SIG-M5 treated with dmso at 0.1 percent for 504 hours (cell line): Measurements from ENCODE around the gene SPATC1L.
A peak's percentile ranks its signal among the peaks of the same experiment; 100 is the strongest.
"Not testable (repeated sequence)": the region's sequence is repeated elsewhere in the genome, so short reads cannot be mapped to it uniquely, and the experiment has no call there.

Source experiments
- DNase-seq: peaks from one replicate; lab custom pipeline; 2025; ENCODE audit not compliant: unreplicated experiment; lab: John Stamatoyannopoulos, UW

SPATC1L gene

DNA sequence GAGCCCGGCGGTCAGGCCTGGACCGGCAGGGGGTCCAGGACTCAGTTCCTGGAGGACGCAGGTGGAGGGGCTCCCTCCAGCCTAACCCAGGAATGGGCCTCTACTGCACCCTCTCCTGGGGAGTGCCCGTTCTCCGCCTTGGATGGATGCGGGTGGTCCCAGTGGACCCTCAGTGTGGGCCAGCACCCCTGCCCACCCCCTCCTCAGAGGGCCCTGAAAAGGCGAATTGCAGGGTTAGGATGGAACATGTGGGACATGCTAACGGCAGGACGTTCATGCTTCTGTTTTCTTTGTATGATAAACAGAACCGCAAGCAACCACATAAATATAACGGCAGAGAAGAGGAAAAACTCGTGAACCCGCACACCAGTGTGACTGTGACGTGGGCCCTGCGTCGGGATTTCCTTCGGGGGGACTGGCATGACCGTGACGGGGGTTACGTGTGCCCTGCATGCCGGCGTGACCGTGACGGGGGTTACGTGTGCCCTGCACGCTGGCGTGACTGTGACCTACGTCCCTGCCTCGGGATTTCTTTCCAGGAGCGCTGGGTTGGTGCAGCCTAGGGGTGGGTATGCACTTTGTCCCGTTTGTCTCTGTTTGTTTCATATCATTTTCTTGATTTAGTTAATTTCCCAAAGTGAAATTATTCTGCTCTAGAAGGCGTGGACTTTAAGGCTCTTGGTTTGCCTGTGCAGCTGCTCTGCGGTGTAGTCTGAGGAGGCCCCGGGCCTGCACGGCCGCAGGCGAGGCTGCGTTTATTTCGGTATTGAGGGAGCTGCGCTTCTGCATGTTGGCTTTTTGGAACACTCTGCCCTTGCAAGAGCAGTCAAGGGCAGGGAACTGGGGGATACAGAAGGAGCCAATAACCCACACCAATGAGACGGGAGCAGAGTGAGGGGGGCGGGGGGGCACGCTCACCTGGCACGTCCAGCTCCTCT, 32.0 kb downstream of the SPATC1L start:
- no peak for DNase-seq

GRCh38 chr21:46151261-46151988, 32.8 kb downstream of the SPATC1L start:
- no peak for DNase-seq

DNA sequence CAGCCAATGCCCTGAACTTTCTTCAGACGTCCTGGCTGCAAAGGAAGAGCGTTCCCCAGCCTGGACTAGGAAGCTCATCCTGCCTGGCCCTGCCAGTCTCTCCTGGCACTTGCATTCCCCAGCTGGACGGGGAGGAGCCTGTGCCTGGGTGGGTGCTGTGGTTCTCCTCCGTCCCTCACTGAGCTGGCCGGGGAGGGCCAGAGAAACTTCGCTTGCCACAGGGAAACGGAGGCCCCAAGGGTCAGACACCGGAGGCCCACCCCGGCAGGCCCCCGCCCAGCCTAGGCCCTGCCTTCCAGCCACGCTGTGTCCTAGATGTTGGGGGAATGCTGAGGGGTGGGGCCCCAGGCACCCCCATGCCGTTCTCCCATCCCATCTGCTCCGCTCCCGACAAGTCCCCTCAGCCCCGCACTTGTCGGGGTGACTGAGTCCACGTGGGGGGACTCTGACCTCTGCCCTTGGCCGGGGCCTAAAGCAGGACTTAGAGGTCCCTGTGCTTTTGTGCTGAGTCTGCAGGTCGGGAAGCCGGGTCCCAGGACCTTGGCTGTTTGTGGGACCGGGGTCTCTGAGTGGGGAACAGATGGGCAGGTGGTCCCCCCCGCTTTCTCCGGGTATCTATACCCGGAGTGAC, 33.7 kb downstream of the SPATC1L start:
- no peak for DNase-seq

DNA sequence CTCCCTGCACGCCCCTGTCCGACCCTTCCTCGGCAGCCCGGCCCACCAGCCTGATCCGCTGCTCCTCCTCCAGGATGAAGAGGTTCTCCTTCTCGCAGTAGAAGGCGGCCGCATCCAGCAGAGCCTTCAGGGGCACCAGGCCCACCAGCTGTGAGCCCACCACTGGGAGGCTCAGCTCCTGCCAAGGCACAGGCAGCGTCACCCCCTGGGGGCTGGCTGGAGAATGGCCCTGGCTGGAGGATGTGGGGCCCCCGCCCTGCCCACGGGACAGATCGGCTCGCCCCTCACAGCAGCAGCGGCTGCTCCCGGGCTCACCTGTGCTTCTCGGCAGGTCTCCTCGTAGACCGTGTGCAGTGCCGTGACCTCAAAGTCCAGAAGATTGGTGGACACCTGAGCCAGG, 34.2 kb downstream of the SPATC1L start:
- no peak for DNase-seq

GRCh38 chr21:46149205-46149901, 34.9 kb downstream of the SPATC1L start:
- DNase-seq, result no peak

- DNase-seq, result no peak
These were observed 36.2 kb downstream of the SPATC1L start for GRCh38 chr21:46148106-46148505.

DNA sequence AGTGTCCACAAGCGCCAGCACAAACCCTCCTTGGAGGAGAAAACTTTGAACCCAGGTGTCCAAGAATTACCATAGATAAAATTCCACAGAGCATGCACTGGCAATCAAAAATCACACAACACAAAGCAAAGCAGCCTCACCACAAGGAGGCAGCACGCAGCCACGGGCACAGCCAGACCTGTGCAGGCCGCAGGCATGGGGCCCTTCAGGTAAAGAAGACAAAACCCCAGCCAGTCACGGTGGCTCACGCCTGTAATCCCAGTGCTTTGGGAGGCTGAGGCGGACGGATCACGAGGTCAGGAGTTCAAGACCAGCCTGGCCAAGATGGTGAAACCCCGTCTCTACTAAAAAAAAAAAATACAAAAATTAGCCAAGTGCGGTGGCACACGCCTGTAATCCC, 36.8 kb downstream of the SPATC1L start:
- DNase-seq, result peak; percentile 54

DNA sequence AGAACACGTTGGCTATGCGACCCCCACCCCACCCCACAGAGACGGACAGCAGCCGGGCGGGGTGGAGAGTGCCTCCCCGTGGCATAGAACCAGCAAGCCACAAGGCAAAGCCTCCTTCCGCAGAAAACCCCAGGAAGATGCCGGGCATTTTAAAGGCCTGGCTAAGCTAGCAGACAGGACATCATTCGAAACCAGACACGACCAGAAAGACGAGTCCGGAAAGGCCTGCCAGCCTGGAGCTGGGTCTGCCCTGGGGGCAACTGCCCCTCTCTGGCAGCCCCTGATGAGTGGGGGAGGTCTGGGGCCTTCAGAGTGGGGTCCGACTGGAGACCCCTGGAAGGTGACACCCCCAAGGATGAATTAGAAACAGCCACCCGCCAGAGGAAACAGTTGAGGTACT, 37.4 kb downstream of the SPATC1L start:
- DNase-seq, result no peak

DNA sequence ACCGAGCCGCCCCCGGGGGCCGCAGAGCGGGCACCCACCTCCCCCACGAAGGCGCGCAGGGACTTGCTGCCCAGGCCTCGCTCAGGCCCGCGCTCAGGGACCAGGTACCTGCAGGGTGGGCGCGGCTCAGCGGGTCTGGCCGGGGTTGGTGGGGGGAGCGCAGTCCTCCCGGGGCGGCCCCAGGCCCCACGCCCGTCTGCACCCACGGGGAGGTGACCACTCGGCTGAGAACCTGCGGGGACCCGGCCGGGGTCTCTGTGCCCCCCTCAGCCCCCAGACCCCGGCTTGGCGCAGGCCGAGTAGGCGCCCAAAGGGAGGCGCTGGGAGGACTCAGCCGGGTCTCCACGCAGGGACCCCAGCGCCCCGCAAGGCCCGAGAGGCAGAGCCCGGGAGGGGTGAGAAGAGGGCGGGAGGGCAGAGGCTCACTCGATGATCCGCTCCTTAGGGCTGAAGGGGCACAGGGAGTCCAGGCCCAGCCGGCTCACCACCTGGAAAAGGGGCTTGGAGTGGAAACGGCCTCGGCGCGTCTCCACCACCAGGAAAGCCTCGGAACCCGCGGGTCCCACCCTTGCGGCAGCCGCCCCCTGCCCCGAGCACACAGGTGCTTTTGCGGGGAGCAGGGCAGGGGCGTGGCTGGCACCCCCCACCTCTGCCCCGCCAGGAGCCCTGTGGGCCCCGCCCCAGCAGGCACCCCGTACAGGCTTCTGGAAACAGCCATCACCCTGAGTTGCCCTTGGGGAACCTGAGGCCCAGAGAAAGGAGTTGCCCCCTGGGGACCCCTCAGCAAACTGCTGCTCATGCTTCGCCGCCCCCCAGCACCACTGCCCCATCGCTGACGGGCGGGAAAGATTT, 38.2 kb downstream of the SPATC1L start:
- DNase-seq, result no peak

DNA sequence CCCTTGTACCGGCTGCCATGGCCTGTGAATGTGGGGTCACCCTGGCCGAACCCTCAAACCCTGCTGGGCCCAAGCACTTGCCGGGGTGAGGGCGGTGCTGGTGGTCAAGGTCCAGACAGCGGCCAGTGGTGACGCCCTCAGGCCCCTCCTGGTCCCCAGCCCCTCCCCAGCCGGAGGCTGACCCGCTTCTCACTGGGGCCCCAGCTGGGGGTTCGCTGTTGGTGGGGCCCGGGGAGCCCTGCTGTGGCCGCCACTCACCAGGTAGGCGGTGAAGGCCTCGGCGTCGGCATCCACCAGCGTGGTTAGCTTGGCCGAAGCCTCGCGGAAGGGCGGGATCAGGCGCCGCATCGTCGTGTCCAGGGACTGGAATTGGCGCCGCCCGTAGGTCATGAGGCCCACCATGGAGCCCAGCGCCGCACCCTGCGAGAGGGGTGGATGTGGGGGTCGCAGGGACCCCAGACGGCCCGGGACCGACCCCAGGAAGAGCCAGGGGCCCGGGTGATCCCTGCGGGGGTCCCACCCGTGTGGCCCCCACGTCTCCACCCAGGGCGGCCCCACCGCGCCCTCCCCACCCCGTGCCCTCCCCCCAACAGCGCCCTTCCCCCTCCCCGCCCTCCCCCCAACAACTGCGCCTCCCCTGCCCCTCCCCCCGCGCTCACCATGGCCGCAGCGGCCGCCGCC, 39.0 kb downstream of the SPATC1L start:
- no peak for DNase-seq

DNA sequence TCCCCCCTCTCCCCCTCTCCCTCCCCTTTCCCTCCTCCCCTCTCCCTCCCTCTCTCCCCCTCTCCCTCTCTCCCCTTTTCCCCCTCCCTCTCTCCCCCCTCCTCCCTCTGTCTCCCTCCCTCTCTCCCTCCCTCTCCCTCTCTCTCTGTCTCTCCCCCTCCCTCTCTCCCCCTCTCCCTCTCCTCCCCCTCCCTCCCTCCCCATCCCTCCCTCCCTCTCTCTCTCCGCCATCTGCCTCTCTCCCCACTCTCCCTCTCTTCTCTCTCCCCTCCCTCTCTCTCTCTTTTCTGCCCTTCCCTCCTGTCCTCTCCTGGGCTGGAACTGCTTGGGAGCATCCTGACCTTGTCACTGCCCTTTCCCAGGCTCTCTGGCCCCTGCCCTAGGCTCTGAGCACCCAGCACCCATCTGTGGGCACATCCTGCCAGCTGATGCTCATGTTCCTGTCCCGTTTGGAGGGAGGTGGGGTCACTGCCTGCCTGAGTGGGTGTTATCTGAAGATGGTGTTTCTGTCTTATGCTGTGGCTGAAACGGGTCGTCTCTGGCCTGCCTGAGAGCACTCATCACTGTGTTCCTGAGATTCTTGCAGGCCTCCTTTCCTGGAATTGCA, 39.7 kb downstream of the SPATC1L start:
- no peak for DNase-seq

GRCh38 chr21:46142582-46143473, 41.4 kb downstream of the SPATC1L start:
- no peak for DNase-seq

- no peak for DNase-seq
These were observed 42.3 kb downstream of the SPATC1L start for GRCh38 chr21:46141767-46142581.

GRCh38 chr21:46140352-46141003, 43.8 kb downstream of the SPATC1L start:
- not testable (repeated sequence) for DNase-seq

DNA sequence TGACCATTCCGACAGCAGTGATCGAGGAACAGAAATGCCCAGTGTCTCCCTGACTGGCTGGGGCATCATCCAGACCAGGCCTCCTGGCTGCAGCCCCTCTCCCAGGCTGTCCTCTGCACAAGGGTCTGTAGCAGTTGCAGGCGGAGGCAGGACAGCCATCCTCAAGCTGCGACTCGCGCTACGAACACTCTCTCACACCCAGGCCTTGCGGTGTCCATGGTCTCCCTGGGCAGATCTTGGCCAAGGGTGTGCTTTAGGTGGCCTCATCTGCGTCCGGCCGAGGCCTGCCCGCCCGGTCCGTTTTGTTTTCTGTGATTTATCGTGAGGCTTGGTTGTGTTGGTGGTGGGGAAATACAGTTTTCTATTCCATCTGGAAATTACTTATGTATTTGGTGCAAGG, 44.6 kb downstream of the SPATC1L start:
- no peak for DNase-seq

GRCh38 chr21:46138383-46138970, 45.8 kb downstream of the SPATC1L start:
- DNase-seq, result no peak
